AG04449 (cell line): ENCODE data around the gene HSD17B13.

Experiments
- CTCF ChIA-PET: fragments of 350-600 bp; formaldehyde crosslinking; extraction: SDS; loops from one replicate; lab custom pipeline; 2021; ENCODE audit warnings: antibody characterized with exemption; lab: Yijun Ruan, JAX
- POLR2A ChIA-PET: fragments of 400-600, 350-600 bp; formaldehyde crosslinking; extraction: SDS; loops from one replicate; lab custom pipeline; 2020; ENCODE audit warnings: antibody characterized with exemption, inconsistent platforms; lab: Yijun Ruan, JAX
- DNase-seq: peaks from one replicate; pipeline ENCODE4 v3.0.0-alpha.2; 2010; ENCODE audit warnings: low read depth, low spot score
- H3K4me3 ChIP-seq: 2 replicates; pipeline ENCODE4 v1.5.1; 2011; ENCODE audit warnings: low read depth, mild to moderate bottlenecking, control low read depth, low read length
- TF ChIP-seq, protein P1 (sequence below): IDR thresholded peaks from one replicate; pipeline ENCODE4 v1.5.1; 2011; ENCODE audit warnings: mild to moderate bottlenecking, moderate library complexity, low read length, control low read depth, inconsistent platforms; ENCODE audit not compliant: insufficient read depth; ENCODE audit errors: missing control alignments

The HSD17B13 gene

DNA sequence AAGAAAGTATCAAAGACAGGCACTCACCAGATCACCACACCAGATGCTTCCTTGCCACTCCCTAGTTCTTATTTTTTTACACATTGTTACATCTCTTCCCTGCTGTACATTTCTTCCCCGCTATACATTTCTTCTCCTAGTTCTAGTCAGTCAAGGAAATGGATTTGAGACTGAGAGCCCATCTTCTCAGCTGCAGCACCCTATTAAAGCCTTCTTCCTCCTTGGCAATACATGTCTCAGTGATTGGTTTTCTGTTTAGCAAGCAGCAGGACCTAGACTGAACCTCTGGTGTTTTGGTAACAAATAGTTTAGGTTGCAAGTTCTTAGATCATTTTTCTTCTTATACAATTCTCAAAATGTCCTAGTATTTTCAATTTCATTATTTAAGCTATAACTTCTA is 66.9 kb downstream of the HSD17B13 start:
- no peak for DNase-seq
- ChIA-PET CTCF (interaction anchor here (1.0 to 1.8 kb wide), 3 partner anchors 14 to 146 kb away, joined by 3 to 5 read pairs (median 3); no protein-coding TSS in a partner anchor), POLR2A (no interaction called here)
- H3K4me3 ChIP-seq, result no peak overlapping the region
- TF ChIP-seq, protein P1, sequence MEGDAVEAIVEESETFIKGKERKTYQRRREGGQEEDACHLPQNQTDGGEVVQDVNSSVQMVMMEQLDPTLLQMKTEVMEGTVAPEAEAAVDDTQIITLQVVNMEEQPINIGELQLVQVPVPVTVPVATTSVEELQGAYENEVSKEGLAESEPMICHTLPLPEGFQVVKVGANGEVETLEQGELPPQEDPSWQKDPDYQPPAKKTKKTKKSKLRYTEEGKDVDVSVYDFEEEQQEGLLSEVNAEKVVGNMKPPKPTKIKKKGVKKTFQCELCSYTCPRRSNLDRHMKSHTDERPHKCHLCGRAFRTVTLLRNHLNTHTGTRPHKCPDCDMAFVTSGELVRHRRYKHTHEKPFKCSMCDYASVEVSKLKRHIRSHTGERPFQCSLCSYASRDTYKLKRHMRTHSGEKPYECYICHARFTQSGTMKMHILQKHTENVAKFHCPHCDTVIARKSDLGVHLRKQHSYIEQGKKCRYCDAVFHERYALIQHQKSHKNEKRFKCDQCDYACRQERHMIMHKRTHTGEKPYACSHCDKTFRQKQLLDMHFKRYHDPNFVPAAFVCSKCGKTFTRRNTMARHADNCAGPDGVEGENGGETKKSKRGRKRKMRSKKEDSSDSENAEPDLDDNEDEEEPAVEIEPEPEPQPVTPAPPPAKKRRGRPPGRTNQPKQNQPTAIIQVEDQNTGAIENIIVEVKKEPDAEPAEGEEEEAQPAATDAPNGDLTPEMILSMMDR, result no peak
